ENCODE measurements around the gene MESP1.

MESP1 gene

GRCh38 chr15:89724621-89725020 lies 26.4 kb downstream of the MESP1 start:
- DNase-seq (ENCODE audit: low spot score in 2 of 2), result no peak
- peaks cover 37% of the 10 kb centered on the region for H3K27me3 Mint-ChIP-seq
- no peak overlapping the region for H3K4me3 Mint-ChIP-seq
- no peaks in the 10 kb centered on the region for H3K4me1 Mint-ChIP-seq
- H3K36me3 Mint-ChIP-seq (ENCODE audit: insufficient read depth), result no peaks in the 10 kb centered on the region
- no peak for ATAC-seq (replicated peaks; ENCODE audit: extremely low read depth, poor library complexity, severe bottlenecking)
- no peak overlapping the region for H3K27ac Mint-ChIP-seq (ENCODE audit: low read depth)
- no peaks in the 10 kb centered on the region for H3K9me3 Mint-ChIP-seq

- H3K27ac Mint-ChIP-seq (ENCODE audit: low read depth), result no peak overlapping the region
- peaks cover 37% of the 10 kb centered on the region for H3K27me3 Mint-ChIP-seq
- ATAC-seq (replicated peaks; ENCODE audit: extremely low read depth, poor library complexity, severe bottlenecking) (no peak), DNase-seq (ENCODE audit: low spot score in 2 of 2) (no peak)
- no peak overlapping the region for H3K4me3 Mint-ChIP-seq
- H3K36me3 Mint-ChIP-seq (ENCODE audit: insufficient read depth), result no peaks in the 10 kb centered on the region
- H3K4me1 Mint-ChIP-seq, result no peaks in the 10 kb centered on the region
- H3K9me3 Mint-ChIP-seq, result no peaks in the 10 kb centered on the region
Measured at GRCh38 chr15:89723031-89723430, 28.0 kb downstream of the MESP1 start.

GRCh38 chr15:89714775-89715174 lies 36.3 kb downstream of the MESP1 start:
- Mint-ChIP-seq H3K27ac (ENCODE audit: low read depth) (no peak overlapping the region), H3K27me3 (no peaks in the 10 kb centered on the region), H3K4me3 (no peak overlapping the region), H3K9me3 (no peaks in the 10 kb centered on the region), H3K4me1 (no peaks in the 10 kb centered on the region), H3K36me3 (ENCODE audit: insufficient read depth) (peaks cover 2% of the 10 kb centered on the region)
- DNase-seq (ENCODE audit: low spot score in 2 of 2) (no peak), ATAC-seq (replicated peaks; ENCODE audit: extremely low read depth, poor library complexity, severe bottlenecking) (no peak)

- H3K9me3 Mint-ChIP-seq, result no peaks in the 10 kb centered on the region
- no peak overlapping the region for H3K27ac Mint-ChIP-seq (ENCODE audit: low read depth)
- H3K36me3 Mint-ChIP-seq (ENCODE audit: insufficient read depth), result peaks cover 2% of the 10 kb centered on the region
- H3K4me3 Mint-ChIP-seq, result no peak overlapping the region
- no peak for ATAC-seq (replicated peaks; ENCODE audit: extremely low read depth, poor library complexity, severe bottlenecking)
- H3K4me1 Mint-ChIP-seq, result no peaks in the 10 kb centered on the region
- peaks cover 53% of the 10 kb centered on the region for H3K27me3 Mint-ChIP-seq
- DNase-seq (ENCODE audit: low spot score in 2 of 2), result no peak
Measured at GRCh38 chr15:89707577-89707976, 43.5 kb downstream of the MESP1 start.

GRCh38 chr15:89704411-89704810 lies 46.6 kb downstream of the MESP1 start:
- no peak for ATAC-seq (replicated peaks; ENCODE audit: extremely low read depth, poor library complexity, severe bottlenecking)
- Mint-ChIP-seq H3K4me3 (no peak overlapping the region), H3K9me3 (no peaks in the 10 kb centered on the region), H3K27ac (ENCODE audit: low read depth) (no peak overlapping the region), H3K27me3 (peaks cover 80% of the 10 kb centered on the region), H3K36me3 (ENCODE audit: insufficient read depth) (no peaks in the 10 kb centered on the region), H3K4me1 (no peaks in the 10 kb centered on the region)
- no peak for DNase-seq (ENCODE audit: low spot score in 2 of 2)
